Panc1 (cell line): Measurements from ENCODE around the gene PCDHA9. TPM values are rescaled to one million over a fixed set of nuclear protein-coding genes. Genes with fewer than 3 reads are reported as not detected.

Experiments
- total RNA-seq: library from RNA; stranded (reverse); gene quantifications from one replicate; pipeline ENCODE4 v1.2.1, GENCODE V29; 2021; ENCODE audit not compliant: unreplicated experiment

The PCDHA9 gene
- total RNA-seq, 1 experiment from 2014 or later, result 0.21 TPM

Other genes with a start within 250 kb of the PCDHA9 start
- 2.5 TPM for gene CD14, start 215.2 kb upstream of the PCDHA9 start, total RNA-seq
- gene TMCO6, start 208.9 kb upstream of the PCDHA9 start, total RNA-seq, result 18.9 TPM
- gene NDUFA2, start 200.8 kb upstream of the PCDHA9 start, total RNA-seq, result 81.7 TPM
- gene IK, start 200.6 kb upstream of the PCDHA9 start, total RNA-seq, result 98.2 TPM
- 49.2 TPM for gene WDR55, start 183.5 kb upstream of the PCDHA9 start, total RNA-seq
- 1.8 TPM for gene DND1, start 174.8 kb upstream of the PCDHA9 start, total RNA-seq
- 76.4 TPM for gene HARS1, start 157.0 kb upstream of the PCDHA9 start, total RNA-seq
- 44.1 TPM for gene HARS2, start 156.9 kb upstream of the PCDHA9 start, total RNA-seq
- 62.2 TPM for gene ZMAT2, start 147.9 kb upstream of the PCDHA9 start, total RNA-seq
- not detected for gene PCDHA1, start 62.2 kb upstream of the PCDHA9 start, total RNA-seq
- not detected for gene PCDHA2, start 53.5 kb upstream of the PCDHA9 start, total RNA-seq
- not detected for gene PCDHA3, start 47.3 kb upstream of the PCDHA9 start, total RNA-seq
- gene PCDHA4, start 41.3 kb upstream of the PCDHA9 start, total RNA-seq, result 3.1 TPM
- 0.10 TPM for gene PCDHA5, start 26.8 kb upstream of the PCDHA9 start, total RNA-seq
- 0.31 TPM for gene PCDHA6, start 20.4 kb upstream of the PCDHA9 start, total RNA-seq
- 0.15 TPM for gene PCDHA7, start 14.1 kb upstream of the PCDHA9 start, total RNA-seq
- gene PCDHA8, start 7.2 kb upstream of the PCDHA9 start, total RNA-seq, result 0.10 TPM
- gene PCDHA10, start 7.5 kb downstream of the PCDHA9 start, total RNA-seq, result 0.33 TPM
- gene PCDHA11, start 20.6 kb downstream of the PCDHA9 start, total RNA-seq, result 0.08 TPM
- gene PCDHA12, start 26.9 kb downstream of the PCDHA9 start, total RNA-seq, result 10.0 TPM
- 1.0 TPM for gene PCDHA13, start 33.7 kb downstream of the PCDHA9 start, total RNA-seq
- 0.59 TPM for gene PCDHAC1, start 77.9 kb downstream of the PCDHA9 start, total RNA-seq
- 8.8 TPM for gene PCDHAC2, start 118.1 kb downstream of the PCDHA9 start, total RNA-seq
- gene PCDHB1, start 203.0 kb downstream of the PCDHA9 start, total RNA-seq, result 0.05 TPM
- gene PCDHB2, start 246.2 kb downstream of the PCDHA9 start, total RNA-seq, result 12.8 TPM